Motor neuron (in vitro differentiated cells): ENCODE results near the gene CENPC. TPM values are rescaled to one million over a fixed set of nuclear protein-coding genes. Genes with fewer than 3 reads are reported as not detected.

Experiments used
- ATAC-seq, 8 experiments: fragments of 200-7000 bp; cut with Tn5 transposase; replicated peaks in 6 of 8; 2 replicates each; pipeline ENCODE4 v1.8.0; 2021; ENCODE audit warnings: mild to moderate bottlenecking in 8 of 8, moderate library complexity in 8 of 8
- H3K27ac ChIP-seq, 2 donors: fragments of 250-450 bp; sonication (Bioruptor Pico); 2 replicates each; pipeline ENCODE4 v1.9.0; 2021; ENCODE audit warnings: antibody characterized with exemption in 2 of 2, mild to moderate bottlenecking in 2 of 2, moderate library complexity in 1 of 2
- H3K4me1 ChIP-seq, 2 donors: fragments of 250-450 bp; sonication (Bioruptor Pico); replicated peaks in 1 of 2; 2 replicates each; pipeline ENCODE4 v1.6.1; 2021; ENCODE audit warnings: antibody characterized with exemption in 2 of 2, mild to moderate bottlenecking in 2 of 2, moderate library complexity in 1 of 2
- H3K4me3 ChIP-seq, 5 donors: fragments of 250-450 bp; sonication (Bioruptor Pico); 2 replicates each; pipeline ENCODE4 v1.9.0; 2021; ENCODE audit warnings: antibody characterized with exemption in 5 of 5, mild to moderate bottlenecking in 5 of 5, moderate library complexity in 4 of 5
- WGBS, 10 experiments: fragments of 450-650 bp; shearing (Covaris generic); methylation state at CpG; one replicate each; pipeline ENCODE4 v1.0.0; 2022; 5-methylcytosine and 5-hydroxymethylcytosine counted together
- in situ Hi-C, 9 experiments: fragments of 400-800 bp; cut with MboI; loops; one replicate each; pipeline ENCODE4 v1.15.0; 2021; ENCODE audit warnings: low sequenced_read_pairs in 9 of 9, low pct_unique_long_range_greater_than_20kb in 2 of 9; ENCODE audit not compliant: unreplicated experiment in 9 of 9
- total RNA-seq, 8 experiments: library from RNA; unstranded; fragments of 300-600 nt; gene quantifications; 2 replicates each; pipeline versions ENCODE4 v1.2.3 to v1.2.4, GENCODE V29; 2022

The CENPC gene, protein sequence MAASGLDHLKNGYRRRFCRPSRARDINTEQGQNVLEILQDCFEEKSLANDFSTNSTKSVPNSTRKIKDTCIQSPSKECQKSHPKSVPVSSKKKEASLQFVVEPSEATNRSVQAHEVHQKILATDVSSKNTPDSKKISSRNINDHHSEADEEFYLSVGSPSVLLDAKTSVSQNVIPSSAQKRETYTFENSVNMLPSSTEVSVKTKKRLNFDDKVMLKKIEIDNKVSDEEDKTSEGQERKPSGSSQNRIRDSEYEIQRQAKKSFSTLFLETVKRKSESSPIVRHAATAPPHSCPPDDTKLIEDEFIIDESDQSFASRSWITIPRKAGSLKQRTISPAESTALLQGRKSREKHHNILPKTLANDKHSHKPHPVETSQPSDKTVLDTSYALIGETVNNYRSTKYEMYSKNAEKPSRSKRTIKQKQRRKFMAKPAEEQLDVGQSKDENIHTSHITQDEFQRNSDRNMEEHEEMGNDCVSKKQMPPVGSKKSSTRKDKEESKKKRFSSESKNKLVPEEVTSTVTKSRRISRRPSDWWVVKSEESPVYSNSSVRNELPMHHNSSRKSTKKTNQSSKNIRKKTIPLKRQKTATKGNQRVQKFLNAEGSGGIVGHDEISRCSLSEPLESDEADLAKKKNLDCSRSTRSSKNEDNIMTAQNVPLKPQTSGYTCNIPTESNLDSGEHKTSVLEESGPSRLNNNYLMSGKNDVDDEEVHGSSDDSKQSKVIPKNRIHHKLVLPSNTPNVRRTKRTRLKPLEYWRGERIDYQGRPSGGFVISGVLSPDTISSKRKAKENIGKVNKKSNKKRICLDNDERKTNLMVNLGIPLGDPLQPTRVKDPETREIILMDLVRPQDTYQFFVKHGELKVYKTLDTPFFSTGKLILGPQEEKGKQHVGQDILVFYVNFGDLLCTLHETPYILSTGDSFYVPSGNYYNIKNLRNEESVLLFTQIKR
- 10 to 100 TPM in 7 of 8 experiments, 1 to 10 TPM in 1; 9.8 to 39.9 (median 15.0) TPM for total RNA-seq

DNA sequence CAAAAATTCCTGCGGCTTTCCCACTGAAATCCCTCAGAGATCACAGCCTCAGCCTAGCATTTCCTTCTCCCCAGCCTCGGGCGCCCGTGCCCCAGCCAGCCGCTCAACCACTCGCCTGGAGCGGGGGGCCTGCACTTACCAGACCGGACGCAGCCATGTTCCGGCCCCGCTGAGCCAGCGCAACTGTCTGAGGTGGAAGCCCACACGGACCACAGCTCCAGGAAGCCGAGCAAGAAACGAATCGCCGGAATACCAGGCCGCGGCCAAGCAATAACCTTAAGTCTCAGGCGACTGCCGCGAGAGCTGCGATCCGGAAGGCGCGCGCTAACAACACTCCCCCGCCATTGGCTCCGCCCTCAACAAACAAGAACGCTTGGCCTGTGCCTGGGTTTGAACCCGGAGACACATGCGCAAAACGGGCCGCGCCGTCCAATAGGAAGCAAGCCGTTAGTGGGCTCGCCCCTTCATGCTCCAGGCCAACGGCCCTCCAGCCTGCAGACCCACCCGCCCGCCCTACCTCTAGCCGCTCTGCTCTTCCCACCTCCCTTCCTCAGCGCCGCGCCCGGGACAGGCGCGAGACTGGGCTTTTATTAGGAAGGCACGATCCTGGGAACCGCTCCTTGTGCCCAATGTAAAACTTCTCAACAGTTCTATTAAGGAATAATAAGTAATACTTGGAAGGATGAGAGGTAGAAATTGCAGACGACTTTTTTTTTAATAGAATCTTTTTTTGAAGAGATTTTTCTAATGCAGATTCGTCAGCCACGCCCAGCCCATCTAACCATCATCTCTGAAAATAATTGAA lies at the start of gene CENPC:
CENPC (minus strand) TSS at position 305 of the 805 bp plus-strand sequence; CDS start at position 157, 148 bp downstream.
- 0 to 40% (median 1%) methylated on average over 2 to 26 of the region's 53 CpGs; no CpG with 5 or more reads in 1 of the 10 experiments for WGBS, 10 experiments
- H3K4me3 ChIP-seq = peak within 1 kb of the TSS; percentile 52 to 72 (median 57)
- in situ Hi-C loops = no loop called here

DNA sequence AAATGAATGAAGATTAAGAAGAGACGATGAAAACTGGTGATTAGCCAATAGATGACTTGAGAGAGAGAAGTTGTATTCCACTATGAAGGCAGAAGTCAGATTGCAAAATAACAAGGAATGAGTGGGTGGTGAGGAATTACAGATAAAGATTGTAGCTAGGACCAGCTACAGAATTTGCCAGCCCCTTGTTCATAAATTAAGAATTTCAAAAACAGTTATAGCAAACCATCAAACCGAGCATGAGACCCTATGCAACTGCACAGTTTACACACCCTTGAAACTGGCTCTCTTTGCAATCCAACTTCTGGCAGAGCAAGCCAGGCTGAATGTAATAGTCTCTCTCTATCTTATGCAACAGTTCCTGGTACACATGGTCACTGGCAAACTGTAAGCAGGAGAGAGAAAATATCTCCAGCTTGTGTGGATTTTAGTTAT lies 48.5 kb upstream of the CENPC start:
- Histone ChIP-seq H3K4me1 (no peaks in the 10 kb centered on the region), H3K27ac (no peak overlapping the region), H3K4me3 (no peak overlapping the region)
- in situ Hi-C loops = no loop called here
- WGBS, 10 experiments = 0 to 100% (median 72%) methylated on average over 1 to 2 of the region's 2 CpGs
- peak in 2 of 8 experiments; percentile 36 to 39 for ATAC-seq

More for the DNA sequence above, at the start of gene CENPC:
- H3K27ac ChIP-seq = peak within 1 kb of the TSS; percentile 69 to 81
- peak; percentile 96 to 99 (median 99) for ATAC-seq
- peaks cover 2 to 11% of the 10 kb centered on the region in 2 donors for H3K4me1 ChIP-seq

DNA sequence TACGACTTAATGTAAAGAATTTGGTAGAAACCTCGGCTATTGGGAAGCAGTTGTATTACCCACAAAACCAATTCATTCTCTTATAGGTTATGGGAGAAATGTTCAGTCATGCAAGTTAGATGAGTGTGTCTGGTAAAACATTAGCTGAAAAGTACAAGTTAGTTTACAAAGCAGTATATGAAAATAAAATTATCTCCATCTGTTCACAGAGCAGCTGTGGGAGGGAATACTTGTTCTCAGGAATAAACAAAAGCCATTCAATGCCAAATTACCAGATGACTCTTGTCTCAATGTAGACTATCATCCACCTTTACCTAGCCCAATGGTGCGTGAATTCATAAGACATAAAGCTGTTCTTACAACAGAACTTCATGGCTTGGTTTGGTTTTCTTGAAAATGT lies 41.9 kb upstream of the CENPC start:
- H3K27ac ChIP-seq = no peak overlapping the region
- H3K4me1 ChIP-seq = no peaks in the 10 kb centered on the region
- no peak overlapping the region for H3K4me3 ChIP-seq
- ATAC-seq = no peak
- WGBS, 10 experiments = 0 to 100% (median 93%) methylated on average over 1 to 3 of the region's 3 CpGs; no CpG with 5 or more reads in 2 of the 10 experiments
- in situ Hi-C loops = no loop called here

DNA sequence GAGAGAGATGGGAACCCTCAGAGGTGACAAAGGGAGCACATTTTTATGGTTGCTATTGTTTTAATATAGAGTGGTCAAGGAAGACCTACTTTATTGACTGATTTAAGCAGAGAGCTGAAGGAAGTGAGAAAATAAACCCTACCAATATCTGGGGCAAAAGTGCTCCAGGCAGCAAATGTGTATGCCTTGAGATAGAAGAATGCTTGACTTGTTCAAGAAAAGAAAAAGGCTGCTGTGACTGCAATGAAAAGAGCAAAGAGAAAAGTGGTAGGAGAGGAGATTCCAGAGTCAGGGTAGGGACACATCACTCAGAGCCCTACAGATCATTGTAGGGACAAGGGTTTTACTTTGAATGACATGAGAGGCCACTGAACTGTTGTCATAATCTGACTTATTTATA lies 39.2 kb upstream of the CENPC start:
- in situ Hi-C loops = no loop called here
- Histone ChIP-seq H3K27ac (no peak overlapping the region), H3K4me1 (no peaks in the 10 kb centered on the region), H3K4me3 (no peak overlapping the region)
- ATAC-seq = no peak

DNA sequence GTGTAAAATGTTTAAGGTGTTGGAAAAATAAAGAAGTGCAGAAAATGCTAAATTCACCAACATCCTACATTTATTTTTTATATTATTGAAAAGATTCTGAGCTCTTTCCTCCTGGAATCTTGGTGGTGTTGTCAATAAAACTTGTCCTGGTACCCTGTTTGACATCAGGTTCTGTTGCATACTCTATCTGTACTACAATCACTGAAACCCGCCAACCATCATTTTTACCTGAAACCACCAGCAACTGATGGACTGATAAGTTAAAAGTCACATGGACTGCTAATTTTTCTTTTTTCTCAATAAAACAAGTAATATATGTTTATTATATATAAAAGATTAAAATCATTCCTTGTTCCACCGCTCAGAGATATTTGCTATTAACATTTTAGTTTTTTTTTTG lies 36.6 kb upstream of the CENPC start:
- Histone ChIP-seq H3K4me1 (no peaks in the 10 kb centered on the region), H3K27ac (no peak overlapping the region), H3K4me3 (no peak overlapping the region)
- WGBS, 10 experiments = 0 to 80% (median 54%) methylated on average over 1 to 2 of the region's 2 CpGs
- ATAC-seq = no peak
- in situ Hi-C loops = no loop called here

DNA sequence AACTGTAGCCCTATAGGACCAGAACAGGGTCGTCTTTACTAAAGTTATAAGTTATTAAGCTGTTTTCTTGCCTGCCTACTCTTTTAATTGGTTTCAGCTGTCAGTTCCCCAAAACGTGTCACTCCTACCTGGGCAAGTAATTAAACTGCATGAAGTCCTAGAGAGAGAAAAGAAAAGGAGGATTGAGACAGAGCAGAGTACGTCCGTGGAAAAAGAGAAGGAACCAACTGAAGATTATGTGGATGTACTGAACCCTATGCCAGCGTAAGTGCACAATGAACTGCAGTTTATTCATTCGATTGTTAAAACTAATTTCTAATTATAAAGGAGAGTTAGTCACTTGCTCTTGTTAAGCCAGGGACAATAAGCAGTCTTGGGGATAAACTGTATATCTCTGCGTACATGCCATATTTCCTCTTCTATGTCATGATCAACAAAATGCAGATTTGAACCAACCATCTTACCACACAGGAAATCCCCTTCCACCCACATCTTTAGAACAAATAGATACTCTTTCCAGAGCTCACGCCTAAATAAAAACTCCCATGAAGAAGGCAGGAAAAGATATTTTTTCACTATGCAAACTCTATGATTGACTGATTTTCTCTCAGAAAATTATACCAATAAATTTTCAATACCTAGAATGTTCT lies 36.0 kb upstream of the CENPC start:
- no peak for ATAC-seq
- no peak overlapping the region for H3K4me3 ChIP-seq
- no peak overlapping the region for H3K27ac ChIP-seq
- H3K4me1 ChIP-seq = no peaks in the 10 kb centered on the region
- WGBS, 10 experiments = 33 to 100% (median 82%) methylated on average over 3 to 8 of the region's 8 CpGs; no CpG with 5 or more reads in 1 of the 10 experiments
- in situ Hi-C loops = no loop called here

DNA sequence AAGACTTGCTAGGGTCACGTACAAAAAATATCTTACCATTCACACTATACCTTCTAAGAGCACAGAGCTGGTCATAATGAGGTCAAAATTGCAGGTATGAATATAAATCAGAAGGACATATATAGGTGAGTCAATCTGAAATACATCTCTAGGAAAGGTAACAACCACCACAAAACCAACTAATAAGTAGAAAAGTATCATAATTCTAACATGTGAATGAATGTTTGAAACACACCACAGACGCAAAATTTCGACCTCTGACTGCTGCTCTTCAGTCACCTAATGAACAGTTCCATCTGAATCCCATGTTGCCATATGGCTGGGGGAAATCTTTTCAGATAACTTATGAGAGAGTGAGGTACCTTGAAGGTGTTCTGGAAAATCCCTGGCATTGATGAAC lies 35.3 kb upstream of the CENPC start:
- H3K4me1 ChIP-seq = no peaks in the 10 kb centered on the region
- in situ Hi-C loops = no loop called here
- H3K4me3 ChIP-seq = no peak overlapping the region
- no peak overlapping the region for H3K27ac ChIP-seq
- ATAC-seq = no peak
- WGBS, 10 experiments = 8 to 100% (median 81%) methylated on average over 1 to 3 of the region's 3 CpGs; no CpG with 5 or more reads in 2 of the 10 experiments

DNA sequence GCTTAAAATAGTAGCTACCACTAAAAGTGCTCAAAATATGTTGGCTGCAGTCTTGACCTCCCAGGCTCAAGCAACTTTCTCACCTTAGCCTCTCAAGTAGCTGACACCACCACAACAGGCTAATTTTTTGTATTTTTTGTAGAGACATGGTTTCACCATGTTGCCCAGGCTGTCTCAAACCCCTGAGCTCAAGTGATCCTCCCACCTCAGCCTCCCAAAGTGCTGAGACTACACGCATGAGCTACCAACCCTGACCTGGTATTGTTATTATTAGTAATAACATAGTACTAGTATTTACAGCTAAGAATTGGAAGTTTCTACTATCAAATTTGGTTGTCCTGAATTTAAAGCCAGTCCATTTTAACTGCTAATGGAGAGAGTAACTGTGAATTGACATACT lies 31.2 kb upstream of the CENPC start:
- in situ Hi-C loops = no loop called here
- Histone ChIP-seq H3K27ac (no peak overlapping the region), H3K4me3 (no peak overlapping the region), H3K4me1 (no peaks in the 10 kb centered on the region)
- ATAC-seq = no peak
- 38 to 100% (median 90%) methylated on average over 1 of the region's 1 CpG; no CpG with 5 or more reads in 6 of the 10 experiments for WGBS, 10 experiments

DNA sequence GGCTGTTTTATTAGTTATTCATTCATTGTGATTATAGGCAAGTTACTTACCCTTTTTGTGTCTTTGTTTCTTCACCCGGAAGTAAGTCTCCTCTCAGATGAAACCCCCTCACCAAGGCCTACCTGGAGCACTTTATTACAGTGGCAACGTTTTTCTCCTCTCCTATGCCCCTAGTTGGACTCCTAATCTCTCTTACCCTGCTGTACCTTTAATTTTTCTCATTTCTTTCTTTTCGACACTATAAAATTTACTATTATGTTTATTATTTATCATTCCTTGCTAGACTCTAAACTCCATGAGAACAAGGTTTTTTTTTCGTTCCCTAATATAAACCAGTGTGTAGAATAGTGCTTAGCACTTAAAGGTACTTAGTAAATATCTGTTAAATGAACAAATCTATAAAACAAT lies 30.8 kb upstream of the CENPC start:
- no peaks in the 10 kb centered on the region for H3K4me1 ChIP-seq
- in situ Hi-C loops = no loop called here
- 20 to 90% (median 83%) methylated on average over 1 to 4 of the region's 4 CpGs for WGBS, 10 experiments
- ATAC-seq = no peak
- no peak overlapping the region for H3K27ac ChIP-seq
- no peak overlapping the region for H3K4me3 ChIP-seq

DNA sequence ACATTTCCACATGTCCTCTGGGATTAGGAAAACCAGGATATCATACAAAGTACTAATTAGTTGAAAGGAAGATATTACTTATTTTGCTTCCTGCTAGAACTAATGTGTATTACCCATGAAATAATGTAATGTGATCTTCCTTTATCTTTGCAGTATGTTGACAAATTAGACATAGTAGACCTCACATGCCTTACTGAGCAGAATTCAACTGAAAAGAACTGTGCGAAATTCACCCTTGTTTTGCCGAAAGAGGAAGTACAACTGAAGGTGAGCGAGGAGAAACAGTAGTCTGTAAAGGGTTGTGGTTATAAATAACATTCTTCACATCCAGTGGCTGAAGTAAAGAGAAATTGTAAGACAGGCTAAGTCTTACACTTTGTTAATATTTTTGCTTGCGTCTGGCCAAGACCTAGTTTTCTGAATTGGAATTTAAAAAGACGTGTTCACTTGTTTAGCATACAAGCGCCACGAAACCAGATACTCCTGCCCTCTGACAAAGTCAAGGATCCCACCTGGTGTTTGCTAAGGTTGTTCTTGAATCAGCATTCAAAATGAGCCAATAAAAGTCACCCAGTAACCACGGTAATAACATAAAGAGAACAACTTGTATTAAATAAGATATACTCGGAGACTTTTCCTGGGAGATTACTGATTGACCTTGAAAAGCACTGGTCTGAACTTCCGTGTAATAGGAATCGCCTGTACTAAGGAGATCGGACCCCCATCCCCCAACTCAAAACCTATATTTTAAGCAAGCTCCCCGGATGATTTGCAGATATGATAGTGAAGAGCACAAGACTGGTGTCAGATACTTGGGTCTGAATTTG lies 30.1 kb upstream of the CENPC start:
- in situ Hi-C loops = no loop called here
- H3K4me3 ChIP-seq = no peak overlapping the region
- WGBS, 10 experiments = 64 to 96% (median 83%) methylated on average over 3 to 12 of the region's 13 CpGs; no CpG with 5 or more reads in 1 of the 10 experiments
- no peaks in the 10 kb centered on the region for H3K4me1 ChIP-seq
- no peak overlapping the region for H3K27ac ChIP-seq
- no peak for ATAC-seq

DNA sequence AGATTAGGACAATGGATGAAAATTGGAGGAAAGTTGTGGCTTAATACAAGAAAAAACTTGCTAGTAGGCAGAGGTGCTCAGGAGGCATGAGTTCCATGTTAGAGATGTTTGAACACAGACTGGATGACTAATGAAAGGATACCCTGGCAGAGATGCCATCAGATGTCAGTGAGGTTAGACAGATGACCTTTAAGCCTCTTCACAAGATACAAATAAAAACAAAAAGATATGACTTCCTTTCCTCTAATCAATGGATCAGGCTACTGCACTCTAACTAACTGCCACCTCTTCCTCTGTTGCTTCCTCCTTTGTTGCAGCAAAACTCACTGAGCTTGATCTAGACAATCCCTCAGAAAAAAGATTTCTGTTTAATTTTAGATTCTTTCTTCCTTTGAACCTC lies 27.9 kb upstream of the CENPC start:
- Histone ChIP-seq H3K4me1 (no peaks in the 10 kb centered on the region), H3K4me3 (no peak overlapping the region), H3K27ac (no peak overlapping the region)
- no peak for ATAC-seq
- in situ Hi-C loops = no loop called here

DNA sequence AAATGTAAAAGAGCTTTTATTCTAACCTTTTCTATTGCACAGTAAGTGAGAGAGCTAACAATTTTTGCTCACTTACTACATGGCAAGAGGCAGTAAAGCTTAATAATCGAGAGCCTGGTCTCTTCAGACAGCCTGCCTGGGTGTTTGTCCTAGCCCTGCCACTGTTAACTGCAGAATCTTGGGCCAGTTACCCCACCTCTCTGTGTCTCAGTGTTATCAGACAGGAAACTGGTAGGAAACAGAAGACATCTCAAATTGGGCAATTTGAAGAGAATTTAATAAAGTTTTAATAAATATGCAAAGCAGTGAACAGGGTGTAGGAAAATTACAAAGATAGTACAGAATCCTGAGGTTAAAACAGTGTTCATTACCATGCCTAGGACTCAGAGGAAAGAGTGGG lies 26.7 kb upstream of the CENPC start:
- no peak overlapping the region for H3K27ac ChIP-seq
- no peak for ATAC-seq
- 0 to 100% (median 75%) methylated on average over 1 of the region's 1 CpG; no CpG with 5 or more reads in 3 of the 10 experiments for WGBS, 10 experiments
- no peaks in the 10 kb centered on the region for H3K4me1 ChIP-seq
- no peak overlapping the region for H3K4me3 ChIP-seq
- in situ Hi-C loops = no loop called here
